ENCODE measurements around the gene SPDEF. TPM values are rescaled to one million over a fixed set of nuclear protein-coding genes. Genes with fewer than 3 reads are reported as not detected.

SPDEF gene
- total and polyA plus RNA-seq, 10 of the 15 experiments (the other 5 are each of a cell fraction or from before 2014, with no cell fraction given) = not detected

- no peak for TF ChIP-seq ETV6 (conservative IDR thresholded peaks at IDR 0.05 in 1 of 2, IDR thresholded peaks at IDR 0.05 in 1 of 2; ENCODE audit: borderline replicate concordance in 1 of 2, low read depth in 1 of 2)
Measured at GRCh38 chr6:34539181-34539580, 16.9 kb downstream of the SPDEF start (continued).

- no peaks in the 10 kb centered on the region for H4K20me1 ChIP-seq (ENCODE audit: control insufficient read depth, insufficient read depth)
- H3K4me2 ChIP-seq (ENCODE audit: control insufficient read depth, insufficient read depth) = no peak overlapping the region
- ChIA-PET POLR2A (no interaction called here), SMC1A (ENCODE audit: uncharacterized antibody, unreplicated experiment) (no interaction called here), CTCF (no interaction called here), RAD21 (ENCODE audit: unreplicated experiment) (no interaction called here)
- no peak overlapping the region for H2AFZ ChIP-seq (ENCODE audit: control insufficient read depth, low read depth, low read length)
- no peak overlapping the region for H3K27ac ChIP-seq (ENCODE audit: control insufficient read depth, insufficient read depth)
- no peak for DNase-seq (ENCODE audit: low read depth, low spot score)
- no peak for FAIRE-seq
- H3K9ac ChIP-seq (ENCODE audit: control insufficient read depth, insufficient read depth, low read length) = no peak overlapping the region
- H3K4me1 ChIP-seq (ENCODE audit: control insufficient read depth, insufficient read depth, low read length) = no peaks in the 10 kb centered on the region
- H3K36me3 ChIP-seq (ENCODE audit: control insufficient read depth in 2 of 2, insufficient read depth in 2 of 2, low read length in 1 of 2) = no peaks in the 10 kb centered on the region
- no TSS peak for BruUV-seq (replicated peaks)
- WGBS (ENCODE audit: insufficient coverage, insufficient replicate concordance, low lambda C conversion rate, missing lambda C conversion rate) = 19% methylated on average over 6 of the region's 6 CpGs
- no peaks in the 10 kb centered on the region for H3K9me3 ChIP-seq (replicated peaks; ENCODE audit: control insufficient read depth, insufficient read depth, low read length)
- intact Hi-C loops (cut with micrococcal nuclease; ENCODE audit: unreplicated experiment) = no loop called here
- TF ChIP-seq STAT3 (IDR thresholded peaks at IDR 0.05; ENCODE audit: low read depth, low read length) = no peak
- TF ChIP-seq NR2C2 (IDR thresholded peaks at IDR 0.05; ENCODE audit: borderline replicate concordance, control insufficient read depth, insufficient read length, low read depth) = no peak
- TF ChIP-seq BCL3 (IDR thresholded peaks at IDR 0.05; ENCODE audit: borderline replicate concordance, insufficient read depth, low read depth, low read length, poor library complexity, severe bottlenecking) = no peak
- no peaks in the 10 kb centered on the region for H3K79me2 ChIP-seq (ENCODE audit: control insufficient read depth, insufficient read depth, low read length)
- H3K27me3 ChIP-seq (replicated peaks in 1 of 2; ENCODE audit: control insufficient read depth in 2 of 2, insufficient read depth in 2 of 2, low read length in 1 of 2) = no peaks in the 10 kb centered on the region; a peak in 1 of 4 replicates
- no peak overlapping the region for H3K4me3 ChIP-seq
- in situ Hi-C loops (cut with MboI) = no loop called here
- no peak for ATAC-seq
Measured at GRCh38 chr6:34538581-34538980, 17.5 kb downstream of the SPDEF start.

All from GM12878 (cell line).